ENCODE results near the gene NPTN. TPM values are rescaled to one million over a fixed set of nuclear protein-coding genes. Genes with fewer than 3 reads are reported as not detected.

NPTN gene
- total RNA-seq, 2 experiments from 2014 or later, result 41.5 to 43.2 TPM

GRCh38 chr15:73605759-73606436 is 27.3 kb downstream of the NPTN start:
- Histone ChIP-seq H3K9me2 (ENCODE audit: insufficient read depth, low read length) (no peaks in the 10 kb centered on the region), H3K27ac (ENCODE audit: low read depth, low read length, poor library complexity, severe bottlenecking) (no peak overlapping the region), H3K9me3 (ENCODE audit: low read length) (no peaks in the 10 kb centered on the region), H3K4me2 (ENCODE audit: low read length) (no peak overlapping the region), H4K20me1 (ENCODE audit: insufficient read depth, low read length) (peaks cover 17% of the 10 kb centered on the region), H3K4me3 (ENCODE audit: low read depth, low read length, poor library complexity, severe bottlenecking) (no peak overlapping the region), H3K4me1 (ENCODE audit: insufficient read depth, low read length, poor library complexity, severe bottlenecking) (peaks cover 13% of the 10 kb centered on the region), H3K79me2 (ENCODE audit: insufficient read depth, low read depth, low read length) (peaks cover 81% of the 10 kb centered on the region), H3K36me3 (ENCODE audit: insufficient read depth, low read length) (no peaks in the 10 kb centered on the region), H2AFZ (ENCODE audit: low read length) (no peak overlapping the region)
- DNase-seq (ENCODE audit: low spot score), result no peak
- intact Hi-C loops (cut with micrococcal nuclease; ENCODE audit: unreplicated experiment), result no loop called here
- ChIA-PET CTCF (ENCODE audit: unreplicated experiment) (no interaction called here), POLR2A (interaction anchor here (1.1 to 3.8 kb wide), 2 partner anchors 12 to 17 kb away, joined by 5 to 23 read pairs; no protein-coding TSS in a partner anchor)
- TF ChIP-seq EZH2phosphoT487 (IDR thresholded peaks at IDR 0.05; ENCODE audit: borderline replicate concordance, low read depth, low read length) (no peak), CTCF (conservative IDR thresholded peaks at IDR 0.05; ENCODE audit: low read length) (no peak)
- BruUV-seq (replicated peaks), result no TSS peak

- no peaks in the 10 kb centered on the region for H3K9me3 ChIP-seq (ENCODE audit: low read length)
- H3K4me1 ChIP-seq (ENCODE audit: insufficient read depth, low read length, poor library complexity, severe bottlenecking), result peaks cover 5% of the 10 kb centered on the region
- no peak overlapping the region for H3K27ac ChIP-seq (ENCODE audit: low read depth, low read length, poor library complexity, severe bottlenecking)
- DNase-seq (ENCODE audit: low spot score), result no peak
- no peak overlapping the region for H3K4me3 ChIP-seq (ENCODE audit: low read depth, low read length, poor library complexity, severe bottlenecking)
- POLR2A ChIA-PET, result no interaction called here
- CTCF ChIA-PET (ENCODE audit: unreplicated experiment), result no interaction called here
- H3K4me2 ChIP-seq (ENCODE audit: low read length), result no peak overlapping the region
- TF ChIP-seq CTCF (conservative IDR thresholded peaks at IDR 0.05; ENCODE audit: low read length) (no peak), EZH2phosphoT487 (IDR thresholded peaks at IDR 0.05; ENCODE audit: borderline replicate concordance, low read depth, low read length) (no peak)
- intact Hi-C loops (cut with micrococcal nuclease; ENCODE audit: unreplicated experiment), result no loop called here
- no TSS peak for BruUV-seq (replicated peaks)
- no peaks in the 10 kb centered on the region for H3K9me2 ChIP-seq (ENCODE audit: insufficient read depth, low read length)
- H3K79me2 ChIP-seq (ENCODE audit: insufficient read depth, low read depth, low read length), result peaks cover 82% of the 10 kb centered on the region; the same call in 1 of the 2 replicates
- H4K20me1 ChIP-seq (ENCODE audit: insufficient read depth, low read length), result peaks cover 17% of the 10 kb centered on the region
- no peak overlapping the region for H2AFZ ChIP-seq (ENCODE audit: low read length)
- H3K36me3 ChIP-seq (ENCODE audit: insufficient read depth, low read length), result no peaks in the 10 kb centered on the region
Observed at GRCh38 chr15:73604477-73604876, 28.7 kb downstream of the NPTN start.

- Histone ChIP-seq H3K4me1 (ENCODE audit: insufficient read depth, low read length, poor library complexity, severe bottlenecking) (peaks cover 5% of the 10 kb centered on the region), H3K79me2 (ENCODE audit: insufficient read depth, low read depth, low read length) (peaks cover 81% of the 10 kb centered on the region; the same call in 1 of the 2 replicates), H3K36me3 (ENCODE audit: insufficient read depth, low read length) (no peaks in the 10 kb centered on the region), H3K4me2 (ENCODE audit: low read length) (no peak overlapping the region), H3K9me3 (ENCODE audit: low read length) (no peaks in the 10 kb centered on the region), H3K9me2 (ENCODE audit: insufficient read depth, low read length) (no peaks in the 10 kb centered on the region), H2AFZ (ENCODE audit: low read length) (no peak overlapping the region), H3K27ac (ENCODE audit: low read depth, low read length, poor library complexity, severe bottlenecking) (no peak overlapping the region), H3K4me3 (ENCODE audit: low read depth, low read length, poor library complexity, severe bottlenecking) (no peak overlapping the region), H4K20me1 (ENCODE audit: insufficient read depth, low read length) (peaks cover 23% of the 10 kb centered on the region)
- ChIA-PET CTCF (ENCODE audit: unreplicated experiment) (no interaction called here), POLR2A (interaction anchor here (0.5 to 0.6 kb wide), 2 partner anchors 12 to 146 kb away, joined by 3 read pairs; no protein-coding TSS in a partner anchor)
- DNase-seq (ENCODE audit: low spot score), result no peak
- TF ChIP-seq CTCF (conservative IDR thresholded peaks at IDR 0.05; ENCODE audit: low read length) (no peak), EZH2phosphoT487 (IDR thresholded peaks at IDR 0.05; ENCODE audit: borderline replicate concordance, low read depth, low read length) (no peak)
- intact Hi-C loops (cut with micrococcal nuclease; ENCODE audit: unreplicated experiment), result no loop called here
- no TSS peak for BruUV-seq (replicated peaks)
Observed at GRCh38 chr15:73602992-73603391, 30.2 kb downstream of the NPTN start.
